ENCODE data around the gene RAD51B.

RAD51B gene

DNA sequence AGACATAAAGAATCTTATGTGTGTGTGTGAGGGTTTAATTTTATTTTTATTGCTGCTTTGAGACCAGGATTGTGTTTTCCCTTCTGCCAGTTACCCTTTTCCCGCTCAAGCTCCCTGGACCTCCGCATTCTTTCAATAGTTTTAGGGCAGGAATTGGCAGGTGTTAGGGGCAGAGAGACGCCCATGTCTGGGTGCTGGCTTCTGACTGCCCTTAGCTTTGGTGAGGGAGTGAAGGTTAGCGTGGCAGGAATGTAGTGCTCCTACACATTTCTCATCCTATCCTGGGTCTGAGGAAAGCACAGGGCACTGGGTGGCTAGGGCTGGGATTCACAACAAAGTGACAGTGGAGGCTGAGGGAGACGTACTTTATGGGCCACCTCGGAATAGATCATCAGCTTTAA lies 545.2 kb downstream of the RAD51B start:
- DNase-seq (ENCODE audit: insufficient read length, low spot score) (no peak), FAIRE-seq (no peak)
- TF ChIP-seq POLR2A (IDR thresholded peaks at IDR 0.05; ENCODE audit: low read depth, low read length) (no peak), SPI1 (IDR thresholded peaks at IDR 0.05; ENCODE audit: low read depth, low read length) (no peak)

DNA sequence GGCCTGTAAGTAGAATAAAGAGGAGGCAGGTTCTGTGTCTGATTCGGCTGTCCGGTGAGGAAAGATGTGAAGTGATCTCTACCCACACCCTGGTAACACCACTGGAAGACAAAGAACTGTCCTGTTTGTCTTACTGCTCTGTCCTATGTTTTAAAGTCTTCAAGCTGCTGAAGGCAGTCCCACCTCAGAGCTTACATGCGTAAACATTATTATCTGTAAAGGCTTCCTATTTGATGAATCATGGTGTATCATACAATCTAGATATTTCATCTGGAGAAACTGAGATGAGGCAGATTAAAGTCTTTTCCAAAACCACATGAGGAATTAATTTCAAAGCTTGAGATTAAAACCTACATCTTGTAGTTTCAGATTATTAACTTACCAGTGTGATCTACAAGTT lies 545.6 kb downstream of the RAD51B start:
- no peak for DNase-seq (ENCODE audit: insufficient read length, low spot score)
- no peak for TF ChIP-seq TAF1 (IDR thresholded peaks at IDR 0.05; ENCODE audit: low read depth, low read length)
- TF ChIP-seq POLR2A (IDR thresholded peaks at IDR 0.05; ENCODE audit: low read depth, low read length): no peak
- TF ChIP-seq SPI1 (IDR thresholded peaks at IDR 0.05; ENCODE audit: low read depth, low read length): no peak
- no peak for TF ChIP-seq POLR2AphosphoS5 (IDR thresholded peaks at IDR 0.05; ENCODE audit: low read depth, low read length)
- TF ChIP-seq POU2F2 (IDR thresholded peaks at IDR 0.05; ENCODE audit: low read depth, low read length): no peak
- no peak for TF ChIP-seq PAX5 (IDR thresholded peaks at IDR 0.05; ENCODE audit: insufficient read depth, low read length, severe bottlenecking)
- no peak for FAIRE-seq

GRCh38 chr14:68366656-68367055 lies 547.1 kb downstream of the RAD51B start:
- FAIRE-seq (no peak), DNase-seq (ENCODE audit: insufficient read length, low spot score) (no peak)
- TF ChIP-seq PAX5 (IDR thresholded peaks at IDR 0.05; ENCODE audit: insufficient read depth, low read length, severe bottlenecking) (no peak), TAF1 (IDR thresholded peaks at IDR 0.05; ENCODE audit: low read depth, low read length) (no peak), POU2F2 (IDR thresholded peaks at IDR 0.05; ENCODE audit: low read depth, low read length) (no peak), POLR2A (IDR thresholded peaks at IDR 0.05; ENCODE audit: low read depth, low read length) (no peak), POLR2AphosphoS5 (IDR thresholded peaks at IDR 0.05; ENCODE audit: low read depth, low read length) (no peak), SPI1 (IDR thresholded peaks at IDR 0.05; ENCODE audit: low read depth, low read length) (no peak)

GRCh38 chr14:68367536-68367935 lies 548.0 kb downstream of the RAD51B start:
- DNase-seq (ENCODE audit: insufficient read length, low spot score): no peak
- FAIRE-seq: no peak
- TF ChIP-seq POLR2A (IDR thresholded peaks at IDR 0.05; ENCODE audit: low read depth, low read length) (no peak), SPI1 (IDR thresholded peaks at IDR 0.05; ENCODE audit: low read depth, low read length) (peak; percentile 77)

DNA sequence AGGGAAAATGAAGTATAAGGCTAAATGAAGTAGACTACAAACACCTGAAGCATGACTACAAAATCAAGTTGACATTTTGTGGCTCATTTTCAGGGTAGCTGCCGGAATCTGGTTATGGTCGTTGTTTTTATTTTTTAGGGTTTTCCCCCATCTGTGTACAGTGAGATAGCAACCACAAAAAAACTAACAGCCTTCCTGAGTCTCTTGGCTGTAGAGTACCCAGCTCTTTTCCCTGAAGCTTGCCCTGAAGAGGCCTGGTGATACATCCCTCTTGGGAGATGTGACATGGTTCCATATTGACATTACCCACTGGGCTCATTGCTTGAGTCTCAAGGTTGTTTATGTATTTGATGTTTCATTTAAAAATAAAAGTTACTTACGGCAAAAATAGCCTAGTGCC lies 549.3 kb downstream of the RAD51B start:
- DNase-seq (ENCODE audit: insufficient read length, low spot score) (no peak), FAIRE-seq (peak; percentile 56)
- TF ChIP-seq SPI1 (IDR thresholded peaks at IDR 0.05; ENCODE audit: low read depth, low read length): no peak
- TF ChIP-seq PAX5 (IDR thresholded peaks at IDR 0.05; ENCODE audit: insufficient read depth, low read length, severe bottlenecking): no peak
- no peak for TF ChIP-seq POLR2AphosphoS5 (IDR thresholded peaks at IDR 0.05; ENCODE audit: low read depth, low read length)
- no peak for TF ChIP-seq TAF1 (IDR thresholded peaks at IDR 0.05; ENCODE audit: low read depth, low read length)
- TF ChIP-seq POLR2A (IDR thresholded peaks at IDR 0.05; ENCODE audit: low read depth, low read length): no peak
- no peak for TF ChIP-seq POU2F2 (IDR thresholded peaks at IDR 0.05; ENCODE audit: low read depth, low read length)

DNA sequence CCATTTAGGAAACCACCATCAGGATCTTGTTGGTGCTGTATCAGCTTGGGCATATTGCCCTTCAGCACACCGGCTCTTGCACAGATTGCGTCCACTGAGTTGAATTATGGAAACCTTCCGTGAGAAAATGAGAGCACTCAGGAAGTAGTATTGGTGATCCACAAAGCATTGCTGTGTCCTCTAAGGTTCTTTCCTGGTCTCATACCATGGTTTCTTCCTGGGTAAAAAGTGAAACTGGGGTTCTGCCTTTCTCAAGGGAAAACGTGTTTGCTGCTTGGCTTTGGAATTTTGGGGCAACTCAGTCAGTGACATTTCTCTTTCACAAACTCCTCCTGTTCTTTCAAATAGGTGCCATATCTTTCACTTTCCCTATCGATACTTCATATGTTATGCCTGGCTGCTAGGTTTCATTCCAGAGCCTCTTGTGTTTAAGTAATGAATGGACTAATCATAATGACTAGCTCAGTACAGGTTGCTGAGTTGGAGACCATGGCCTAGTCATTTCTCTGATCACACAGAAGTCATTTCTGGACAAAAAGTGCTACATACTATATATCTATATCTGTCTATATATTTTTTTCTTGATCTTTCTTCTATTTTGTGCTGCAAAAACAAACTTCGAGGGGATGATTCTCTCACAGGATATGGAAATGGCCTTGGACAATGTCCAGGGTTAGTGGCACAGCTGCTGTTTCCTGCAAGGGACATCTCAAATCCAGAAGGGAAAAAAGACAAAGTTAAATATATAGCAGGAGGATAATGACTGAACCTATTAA lies 549.9 kb downstream of the RAD51B start:
- peak; percentile 79 for FAIRE-seq
- no peak for DNase-seq (ENCODE audit: insufficient read length, low spot score)
- TF ChIP-seq POLR2A (IDR thresholded peaks at IDR 0.05; ENCODE audit: low read depth, low read length) (no peak), TAF1 (IDR thresholded peaks at IDR 0.05; ENCODE audit: low read depth, low read length) (no peak), SPI1 (IDR thresholded peaks at IDR 0.05; ENCODE audit: low read depth, low read length) (no peak), POLR2AphosphoS5 (IDR thresholded peaks at IDR 0.05; ENCODE audit: low read depth, low read length) (no peak), POU2F2 (IDR thresholded peaks at IDR 0.05; ENCODE audit: low read depth, low read length) (no peak), PAX5 (IDR thresholded peaks at IDR 0.05; ENCODE audit: insufficient read depth, low read length, severe bottlenecking) (no peak)

DNA sequence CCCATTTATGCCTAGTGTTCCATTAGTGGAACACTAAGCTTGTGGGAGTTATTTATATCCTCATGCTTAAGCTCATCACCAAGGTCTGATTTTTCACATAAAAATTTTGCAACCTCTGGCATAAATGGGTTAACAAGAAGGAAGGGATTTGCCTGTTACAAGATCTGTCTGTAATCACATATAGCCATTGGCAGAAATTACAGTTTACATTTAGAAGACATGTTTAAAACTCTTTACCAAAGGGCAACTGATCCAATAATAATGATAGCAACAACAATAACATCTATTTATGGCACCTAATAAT lies 550.4 kb downstream of the RAD51B start:
- TF ChIP-seq PAX5 (IDR thresholded peaks at IDR 0.05; ENCODE audit: insufficient read depth, low read length, severe bottlenecking): no peak
- TF ChIP-seq POLR2A (IDR thresholded peaks at IDR 0.05; ENCODE audit: low read depth, low read length): no peak
- no peak for TF ChIP-seq SPI1 (IDR thresholded peaks at IDR 0.05; ENCODE audit: low read depth, low read length)
- no peak for DNase-seq (ENCODE audit: insufficient read length, low spot score)
- peak; percentile 38 for FAIRE-seq

GRCh38 chr14:68372368-68372767 lies 552.8 kb downstream of the RAD51B start:
- DNase-seq (ENCODE audit: insufficient read length, low spot score) (no peak), FAIRE-seq (no peak)
- TF ChIP-seq POU2F2 (IDR thresholded peaks at IDR 0.05; ENCODE audit: low read depth, low read length) (no peak), POLR2AphosphoS5 (IDR thresholded peaks at IDR 0.05; ENCODE audit: low read depth, low read length) (no peak), PAX5 (IDR thresholded peaks at IDR 0.05; ENCODE audit: insufficient read depth, low read length, severe bottlenecking) (no peak), SPI1 (IDR thresholded peaks at IDR 0.05; ENCODE audit: low read depth, low read length) (no peak), POLR2A (IDR thresholded peaks at IDR 0.05; ENCODE audit: low read depth, low read length) (no peak), TAF1 (IDR thresholded peaks at IDR 0.05; ENCODE audit: low read depth, low read length) (no peak)

DNA sequence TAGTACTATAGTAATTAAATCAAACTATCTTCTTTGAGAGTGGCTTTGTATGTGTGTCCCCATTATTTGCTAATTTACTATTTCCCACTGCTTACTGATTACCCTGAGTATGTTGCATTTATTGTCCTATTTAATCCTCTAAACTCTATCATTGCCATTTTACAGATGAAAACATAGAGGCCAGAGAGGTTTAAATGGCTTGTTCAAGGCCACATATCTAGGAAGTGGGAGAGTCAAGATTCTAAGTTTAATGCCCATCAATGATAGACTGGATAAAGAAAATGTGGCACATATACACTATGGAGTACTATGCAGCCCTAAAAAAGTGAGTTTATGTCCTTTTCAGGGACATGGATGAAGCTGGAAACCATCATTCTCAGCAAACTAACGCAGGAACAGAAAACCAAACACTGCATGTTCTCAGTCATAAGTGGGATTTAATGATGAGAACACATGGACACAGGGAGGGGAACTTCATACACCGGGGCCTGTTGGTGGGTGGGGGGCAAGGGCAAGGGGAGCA lies 553.6 kb downstream of the RAD51B start:
- FAIRE-seq: peak; percentile 16
- no peak for TF ChIP-seq POLR2AphosphoS5 (IDR thresholded peaks at IDR 0.05; ENCODE audit: low read depth, low read length)
- TF ChIP-seq TAF1 (IDR thresholded peaks at IDR 0.05; ENCODE audit: low read depth, low read length): no peak
- TF ChIP-seq PAX5 (IDR thresholded peaks at IDR 0.05; ENCODE audit: insufficient read depth, low read length, severe bottlenecking): no peak
- no peak for TF ChIP-seq POLR2A (IDR thresholded peaks at IDR 0.05; ENCODE audit: low read depth, low read length)
- no peak for TF ChIP-seq POU2F2 (IDR thresholded peaks at IDR 0.05; ENCODE audit: low read depth, low read length)
- no peak for TF ChIP-seq SPI1 (IDR thresholded peaks at IDR 0.05; ENCODE audit: low read depth, low read length)
- DNase-seq (ENCODE audit: insufficient read length, low spot score): no peak

DNA sequence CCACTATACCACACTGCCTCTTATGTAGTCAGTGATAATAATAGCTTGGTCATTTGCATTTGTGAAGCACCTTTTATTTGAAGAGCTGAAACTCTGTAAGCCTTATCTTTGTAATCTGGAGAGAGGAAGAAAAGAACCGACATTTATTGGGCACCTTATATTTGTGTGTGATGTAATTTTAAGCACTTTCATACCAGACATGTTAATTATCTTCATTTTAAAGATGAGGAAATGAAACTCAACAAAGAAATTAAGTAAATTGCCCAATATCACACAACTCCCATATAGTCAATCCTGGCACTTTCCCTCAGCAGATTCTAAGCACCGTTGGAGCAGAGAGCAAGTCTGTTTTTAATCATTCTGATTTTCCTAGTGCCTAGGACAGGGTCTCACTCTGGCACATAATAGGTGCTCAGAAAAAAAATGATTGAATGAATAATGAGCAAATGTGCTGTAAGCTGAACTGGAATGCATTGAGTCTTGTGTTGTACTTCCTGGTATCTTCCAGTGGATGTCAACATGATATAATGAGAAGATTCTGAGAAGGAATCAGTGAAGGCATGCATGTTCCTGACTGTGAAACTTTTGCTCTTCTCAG lies 554.4 kb downstream of the RAD51B start:
- TF ChIP-seq POLR2AphosphoS5 (IDR thresholded peaks at IDR 0.05; ENCODE audit: low read depth, low read length) (no peak), SPI1 (IDR thresholded peaks at IDR 0.05; ENCODE audit: low read depth, low read length) (peak; percentile 88)
- peak; percentile 78 for FAIRE-seq
- DNase-seq (ENCODE audit: insufficient read length, low spot score): no peak

Measured in GM12891 (cell line).